Measurements from ENCODE around the gene WDCP. TPM values are rescaled to one million over a fixed set of nuclear protein-coding genes. Genes with fewer than 3 reads are reported as not detected.
"Not testable (repeated sequence)": the region's sequence is repeated elsewhere in the genome, so short reads cannot be mapped to it uniquely, and the experiment has no call there.

WDCP gene, protein sequence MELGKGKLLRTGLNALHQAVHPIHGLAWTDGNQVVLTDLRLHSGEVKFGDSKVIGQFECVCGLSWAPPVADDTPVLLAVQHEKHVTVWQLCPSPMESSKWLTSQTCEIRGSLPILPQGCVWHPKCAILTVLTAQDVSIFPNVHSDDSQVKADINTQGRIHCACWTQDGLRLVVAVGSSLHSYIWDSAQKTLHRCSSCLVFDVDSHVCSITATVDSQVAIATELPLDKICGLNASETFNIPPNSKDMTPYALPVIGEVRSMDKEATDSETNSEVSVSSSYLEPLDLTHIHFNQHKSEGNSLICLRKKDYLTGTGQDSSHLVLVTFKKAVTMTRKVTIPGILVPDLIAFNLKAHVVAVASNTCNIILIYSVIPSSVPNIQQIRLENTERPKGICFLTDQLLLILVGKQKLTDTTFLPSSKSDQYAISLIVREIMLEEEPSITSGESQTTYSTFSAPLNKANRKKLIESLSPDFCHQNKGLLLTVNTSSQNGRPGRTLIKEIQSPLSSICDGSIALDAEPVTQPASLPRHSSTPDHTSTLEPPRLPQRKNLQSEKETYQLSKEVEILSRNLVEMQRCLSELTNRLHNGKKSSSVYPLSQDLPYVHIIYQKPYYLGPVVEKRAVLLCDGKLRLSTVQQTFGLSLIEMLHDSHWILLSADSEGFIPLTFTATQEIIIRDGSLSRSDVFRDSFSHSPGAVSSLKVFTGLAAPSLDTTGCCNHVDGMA
- 11.6 TPM for polyA plus RNA-seq (2012; ENCODE audit: insufficient read depth, insufficient read length, low read depth)

DNA sequence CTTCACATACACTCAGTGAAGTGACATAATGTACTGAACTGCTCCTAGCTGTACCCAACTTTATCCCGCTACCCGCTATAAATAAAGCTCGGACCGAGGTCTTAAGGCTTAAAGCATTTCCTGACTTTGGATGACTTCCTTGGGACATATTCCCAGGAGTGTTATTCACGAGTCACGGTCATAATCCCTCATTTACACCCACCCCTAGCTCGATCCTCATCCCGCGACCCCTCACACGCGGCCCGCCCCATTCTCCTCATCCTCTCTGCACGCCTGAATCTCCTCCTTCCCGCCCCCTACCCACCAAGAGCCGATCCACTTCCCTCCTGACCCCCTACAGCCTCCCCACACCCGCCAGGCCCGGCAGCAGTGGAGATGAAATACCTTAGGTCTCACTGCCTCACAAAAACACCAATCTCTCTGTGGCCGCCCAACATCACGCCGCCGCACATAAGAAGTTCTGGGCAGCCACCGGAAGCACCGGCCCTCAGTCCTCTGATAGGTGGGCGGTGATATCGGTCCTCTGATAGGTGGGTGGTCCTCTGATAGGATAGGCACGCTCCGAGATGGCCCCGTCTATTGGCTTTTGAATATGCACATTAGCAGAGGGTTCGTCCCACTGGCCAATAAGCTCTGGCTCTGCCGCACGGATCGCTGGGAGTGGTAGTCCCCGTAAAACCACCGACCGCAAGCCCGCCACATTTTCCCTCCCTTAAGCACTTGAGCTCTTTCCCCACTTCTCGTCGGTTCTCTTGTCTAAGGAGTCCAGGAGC is at the start of gene WDCP:
Gene WDCP, minus strand, starts transcription at position 462 of the 773 bp plus-strand sequence. CDS start 7,897 bp downstream, outside the sequence.
- H3K36me3 ChIP-seq, result no peaks in the 10 kb centered on the region
- no peaks in the 10 kb centered on the region for H3K27me3 ChIP-seq
- H3K9me3 ChIP-seq, result no peaks in the 10 kb centered on the region
- peak; percentile 97 for DNase-seq
- H3K4me1 ChIP-seq, result peaks cover 3% of the 10 kb centered on the region
- peak within 1 kb of the TSS; percentile 84 for H3K4me3 ChIP-seq (ENCODE audit: low read depth, low read length)
- TF ChIP-seq, protein P1, sequence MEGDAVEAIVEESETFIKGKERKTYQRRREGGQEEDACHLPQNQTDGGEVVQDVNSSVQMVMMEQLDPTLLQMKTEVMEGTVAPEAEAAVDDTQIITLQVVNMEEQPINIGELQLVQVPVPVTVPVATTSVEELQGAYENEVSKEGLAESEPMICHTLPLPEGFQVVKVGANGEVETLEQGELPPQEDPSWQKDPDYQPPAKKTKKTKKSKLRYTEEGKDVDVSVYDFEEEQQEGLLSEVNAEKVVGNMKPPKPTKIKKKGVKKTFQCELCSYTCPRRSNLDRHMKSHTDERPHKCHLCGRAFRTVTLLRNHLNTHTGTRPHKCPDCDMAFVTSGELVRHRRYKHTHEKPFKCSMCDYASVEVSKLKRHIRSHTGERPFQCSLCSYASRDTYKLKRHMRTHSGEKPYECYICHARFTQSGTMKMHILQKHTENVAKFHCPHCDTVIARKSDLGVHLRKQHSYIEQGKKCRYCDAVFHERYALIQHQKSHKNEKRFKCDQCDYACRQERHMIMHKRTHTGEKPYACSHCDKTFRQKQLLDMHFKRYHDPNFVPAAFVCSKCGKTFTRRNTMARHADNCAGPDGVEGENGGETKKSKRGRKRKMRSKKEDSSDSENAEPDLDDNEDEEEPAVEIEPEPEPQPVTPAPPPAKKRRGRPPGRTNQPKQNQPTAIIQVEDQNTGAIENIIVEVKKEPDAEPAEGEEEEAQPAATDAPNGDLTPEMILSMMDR (IDR thresholded peaks at IDR 0.05; ENCODE audit: low read depth, low read length), result no peak

DNA sequence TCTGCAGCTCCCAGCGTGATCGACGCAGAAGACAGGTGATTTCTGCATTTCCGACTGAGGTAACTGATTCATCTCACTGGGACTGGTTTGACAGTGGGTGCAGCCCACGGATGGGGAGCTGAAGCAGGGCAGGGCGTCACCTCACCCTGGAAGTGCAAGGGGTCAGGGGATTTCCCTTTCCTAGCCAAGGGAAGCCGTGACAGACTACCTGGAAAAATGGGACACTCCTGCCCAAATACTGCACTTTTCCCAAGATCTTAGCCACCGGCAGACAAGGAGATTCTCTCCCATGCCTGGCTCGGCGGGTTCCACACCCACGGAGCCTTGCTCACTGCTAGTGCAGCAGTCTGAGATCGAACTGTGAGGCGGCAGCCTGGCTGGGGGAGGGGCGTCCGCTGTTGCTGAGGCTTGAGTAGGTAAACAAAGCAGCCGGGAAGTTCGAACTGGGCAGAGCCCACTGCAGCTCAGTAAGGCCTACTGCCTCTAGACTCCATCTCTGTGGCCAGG is 48.0 kb upstream of the WDCP start:
- not testable (repeated sequence) for H3K27me3 ChIP-seq; H3K4me1 ChIP-seq; H3K9me3 ChIP-seq; DNase-seq; H3K4me3 ChIP-seq (ENCODE audit: low read depth, low read length); H3K36me3 ChIP-seq

DNA sequence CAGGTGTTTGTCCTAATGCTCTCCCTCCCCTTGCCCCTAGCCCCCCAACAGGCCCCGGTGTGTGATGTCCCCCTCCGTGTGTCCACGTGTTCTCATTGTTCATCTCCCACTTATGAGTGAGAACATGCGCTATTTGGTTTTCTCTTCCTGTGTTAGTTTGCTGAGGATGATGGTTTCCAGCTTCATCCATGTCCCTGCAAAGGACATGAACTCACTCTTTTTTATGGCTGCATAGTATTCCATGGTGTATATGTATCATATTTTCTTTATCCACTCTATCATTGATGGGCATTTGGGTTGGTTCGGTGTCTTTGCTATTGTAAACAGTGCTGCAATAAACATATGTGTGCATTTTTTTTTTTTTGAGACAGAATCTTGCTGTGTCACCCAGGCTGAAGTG is 46.1 kb upstream of the WDCP start:
- H3K4me1 ChIP-seq; DNase-seq; H3K4me3 ChIP-seq (ENCODE audit: low read depth, low read length); H3K36me3 ChIP-seq; H3K27me3 ChIP-seq; H3K9me3 ChIP-seq: not testable (repeated sequence)

DNA sequence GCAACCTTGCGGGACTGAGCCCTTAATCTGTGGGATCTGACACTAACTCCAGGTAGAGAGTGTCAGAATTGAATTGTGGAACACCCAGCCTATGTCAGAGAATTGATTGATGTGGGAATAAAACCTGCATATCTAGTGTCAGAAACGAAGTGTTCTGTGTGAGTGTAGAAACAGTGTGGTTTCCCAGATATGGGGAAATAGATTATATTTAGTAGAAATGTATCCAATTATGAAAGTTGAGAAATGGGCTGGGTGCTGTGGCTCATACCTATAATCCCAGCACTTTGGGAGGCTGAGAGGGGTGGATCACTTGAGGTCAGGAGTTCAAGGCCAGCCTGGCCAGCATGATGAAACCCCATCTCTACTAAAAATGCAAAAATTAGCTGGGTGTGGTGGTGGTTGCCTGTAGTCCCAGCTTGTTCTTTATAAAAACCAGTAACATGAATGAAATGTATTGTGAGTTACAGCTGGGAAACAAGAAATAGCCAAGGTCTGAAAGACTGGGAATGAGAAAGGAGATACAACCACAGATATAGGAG is 41.7 kb upstream of the WDCP start:
- no peaks in the 10 kb centered on the region for H3K27me3 ChIP-seq
- no peaks in the 10 kb centered on the region for H3K36me3 ChIP-seq
- peaks cover 4% of the 10 kb centered on the region; the same call in 1 of the 2 replicates for H3K4me1 ChIP-seq
- no peak for DNase-seq
- no peaks in the 10 kb centered on the region for H3K9me3 ChIP-seq
- TF ChIP-seq, protein P1 (IDR thresholded peaks at IDR 0.05; ENCODE audit: low read depth, low read length), result no peak
- H3K4me3 ChIP-seq (ENCODE audit: low read depth, low read length), result no peak overlapping the region

DNA sequence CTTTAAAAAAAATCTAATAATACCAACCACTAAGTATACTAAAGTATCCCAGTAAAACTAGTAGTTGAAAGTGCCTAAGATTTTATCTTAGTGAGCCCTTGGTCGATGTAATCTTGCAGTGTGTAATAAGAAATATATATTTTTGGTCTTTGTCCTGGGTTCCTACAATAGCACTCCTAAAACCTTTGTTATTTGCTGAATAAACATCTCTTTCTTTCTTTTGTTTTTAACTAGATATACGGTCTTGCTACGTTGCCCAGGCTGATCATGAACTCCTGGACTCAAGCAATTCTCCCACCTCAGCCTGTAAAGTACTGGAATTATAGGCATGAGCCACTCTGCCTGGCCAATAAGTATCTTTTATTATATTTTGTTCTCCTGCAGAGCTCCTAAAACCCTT is 39.8 kb upstream of the WDCP start:
- TF ChIP-seq, protein P1 (IDR thresholded peaks at IDR 0.05; ENCODE audit: low read depth, low read length), result no peak
- Histone ChIP-seq H3K4me3 (ENCODE audit: low read depth, low read length) (no peak overlapping the region), H3K9me3 (no peaks in the 10 kb centered on the region), H3K4me1 (peaks cover 4% of the 10 kb centered on the region; the same call in 1 of the 2 replicates), H3K27me3 (no peaks in the 10 kb centered on the region), H3K36me3 (peaks cover 7% of the 10 kb centered on the region; the same call in 1 of the 2 replicates)
- DNase-seq, result no peak

DNA sequence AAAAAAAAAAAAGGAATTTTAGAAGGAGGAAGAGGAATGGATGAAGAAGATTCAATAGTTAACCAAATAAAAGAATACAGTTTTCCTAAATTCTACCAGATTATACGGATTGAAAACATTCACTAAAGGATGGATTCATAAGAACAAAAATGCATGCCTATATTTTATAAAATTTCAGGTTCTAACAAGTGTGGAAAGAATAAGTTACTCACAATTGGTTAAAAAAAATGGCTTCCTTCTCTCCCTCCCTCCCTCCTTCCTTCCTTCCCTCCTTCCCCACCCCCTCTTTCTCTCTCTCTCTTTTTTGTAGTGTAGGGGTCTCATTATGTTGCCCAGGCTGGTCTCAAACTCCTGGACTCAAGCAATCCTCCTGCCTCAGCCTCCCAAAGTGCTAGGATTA is 39.0 kb upstream of the WDCP start:
- no peak for DNase-seq
- no peaks in the 10 kb centered on the region for H3K9me3 ChIP-seq
- H3K4me1 ChIP-seq, result peaks cover 4% of the 10 kb centered on the region; the same call in 1 of the 2 replicates
- no peaks in the 10 kb centered on the region for H3K27me3 ChIP-seq
- H3K4me3 ChIP-seq (ENCODE audit: low read depth, low read length), result no peak overlapping the region
- TF ChIP-seq, protein P1 (IDR thresholded peaks at IDR 0.05; ENCODE audit: low read depth, low read length), result no peak
- peaks cover 7% of the 10 kb centered on the region; the same call in 1 of the 2 replicates for H3K36me3 ChIP-seq

All from BE2C (cell line).